Sigmoid colon (tissue), 7 donors: ENCODE measurements around the gene NHERF1. TPM values are rescaled to one million over a fixed set of nuclear protein-coding genes. Genes with fewer than 3 reads are reported as not detected.

Source experiments
- DNase-seq: peaks from one replicate; pipeline ENCODE4 v3.0.0-alpha.2; 2019
- H3K27ac ChIP-seq, 4 donors: fragments of 200-600 bp; sonication (generic); one replicate each; pipeline ENCODE4 v1.5.1; 2016 to 2019; ENCODE audit warnings: mild to moderate bottlenecking in 1 of 4
- H3K27me3 ChIP-seq, 3 donors: fragments of 200-600 bp; sonication (generic); one replicate each; pipeline ENCODE4 v1.5.1; 2019; ENCODE audit warnings: mild to moderate bottlenecking in 1 of 3
- H3K36me3 ChIP-seq, 4 donors: fragments of 200-600 bp; sonication (generic); one replicate each; pipeline ENCODE4 v1.5.1; 2016 to 2019
- H3K4me1 ChIP-seq, 4 donors: fragments of 200-600 bp; sonication (generic); one replicate each; pipeline ENCODE4 v1.5.1; 2017 to 2019
- H3K4me3 ChIP-seq, 4 donors: fragments of 200-600 bp; sonication (generic); one replicate each; pipeline ENCODE4 v1.5.1; 2017 to 2019; ENCODE audit warnings: mild to moderate bottlenecking in 2 of 4, moderate library complexity in 1 of 4
- H3K9me3 ChIP-seq, 4 donors: fragments of 200-600 bp in 3 of 4; sonication (generic) in 3 of 4; one replicate each; pipeline versions ENCODE4 v1.5.1 to v1.6.1; 2013 to 2019
- CTCF ChIP-seq, 4 experiments: fragments of 450-650 bp in 3 of 4; fragments of 200-600 bp in 1 of 4; IDR thresholded peaks; one replicate each; pipeline ENCODE4 v1.5.1; 2016 to 2019; ENCODE audit warnings: antibody characterized with exemption in 4 of 4, mild to moderate bottlenecking in 3 of 4, moderate library complexity in 2 of 4
- EP300 ChIP-seq, 4 donors: sonication (generic); formaldehyde crosslinking; IDR thresholded peaks; one replicate each; pipeline ENCODE4 v1.6.1; 2017; ENCODE audit warnings: antibody characterized with exemption in 4 of 4
- POLR2A ChIP-seq, 2 donors: fragments of 450-650 bp; IDR thresholded peaks; one replicate each; pipeline ENCODE4 v1.6.1; 2016; ENCODE audit warnings: antibody characterized with exemption in 2 of 2, mild to moderate bottlenecking in 2 of 2, moderate library complexity in 2 of 2
- POLR2AphosphoS5 ChIP-seq, 4 donors: sonication (generic); formaldehyde crosslinking; IDR thresholded peaks; one replicate each; pipeline ENCODE4 v1.6.1; 2017; ENCODE audit warnings: antibody characterized with exemption in 4 of 4
- WGBS, 2 donors: extraction: QIAGEN DNeasy Blood & Tissue Kit; methylation state at CpG; one replicate each; pipeline ENCODE4 v1.1.7; 2013; 5-methylcytosine and 5-hydroxymethylcytosine counted together
- intact Hi-C: fragments of 100-400 bp; cut with DNase I; formaldehyde crosslinking; loops from one replicate; pipeline ENCODE4 v1.15.1; 2023
- polyA plus RNA-seq, 3 donors: library from polyadenylated mRNA; stranded (reverse); fragments of 200-250 nt; gene quantifications; one replicate each; pipeline ENCODE4 v1.2.3, GENCODE V29; 2013
- total RNA-seq, 4 donors: library from RNA; depleted of rRNA; stranded (reverse); fragments of >200 nt; gene quantifications; one replicate each; pipeline ENCODE4 v1.1.0, GENCODE V29; 2016
- donor health status: healthy with polysubstance abuse.
- donor health status: Bipolar disorder and iron deficiency.
- donor health status: healthy.

NHERF1 gene
- total and polyA plus RNA-seq, 7 donors: 6.6 to 420 (median 12.5) TPM

DNA sequence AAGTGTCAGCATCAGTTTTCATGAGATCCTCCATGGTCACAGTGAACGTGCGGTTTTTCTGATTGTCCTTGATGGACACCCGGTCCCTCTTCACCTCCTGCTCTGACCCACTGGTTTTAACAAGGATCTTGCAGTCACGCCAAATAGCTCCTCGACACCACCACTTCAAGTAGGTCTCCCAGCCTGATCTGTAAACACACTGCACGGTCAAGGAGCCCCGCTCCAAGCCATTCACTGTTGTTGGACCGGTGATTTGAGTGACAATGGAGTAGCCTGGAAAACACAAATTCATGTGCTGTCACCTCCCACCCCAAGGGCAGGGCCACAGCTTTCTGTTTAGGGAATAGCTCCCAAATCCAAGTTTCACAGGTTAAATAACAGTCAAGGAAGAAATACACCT, 43.9 kb upstream of the NHERF1 start:
- Histone ChIP-seq H3K4me1 (no peaks in the 10 kb centered on the region), H3K27ac (no peak overlapping the region), H3K9me3 (no peaks in the 10 kb centered on the region), H3K36me3 (no peaks in the 10 kb centered on the region), H3K4me3 (no peak overlapping the region), H3K27me3 (no peaks in the 10 kb centered on the region)
- 88% methylated on average over 8 of the region's 8 CpGs for WGBS, 2 donors
- TF ChIP-seq EP300 (IDR thresholded peaks at IDR 0.05) (no peak), CTCF (IDR thresholded peaks at IDR 0.05) (no peak), POLR2A (IDR thresholded peaks at IDR 0.05) (no peak), POLR2AphosphoS5 (IDR thresholded peaks at IDR 0.05) (no peak)
- DNase-seq: no peak
- intact Hi-C loops: no loop called here

DNA sequence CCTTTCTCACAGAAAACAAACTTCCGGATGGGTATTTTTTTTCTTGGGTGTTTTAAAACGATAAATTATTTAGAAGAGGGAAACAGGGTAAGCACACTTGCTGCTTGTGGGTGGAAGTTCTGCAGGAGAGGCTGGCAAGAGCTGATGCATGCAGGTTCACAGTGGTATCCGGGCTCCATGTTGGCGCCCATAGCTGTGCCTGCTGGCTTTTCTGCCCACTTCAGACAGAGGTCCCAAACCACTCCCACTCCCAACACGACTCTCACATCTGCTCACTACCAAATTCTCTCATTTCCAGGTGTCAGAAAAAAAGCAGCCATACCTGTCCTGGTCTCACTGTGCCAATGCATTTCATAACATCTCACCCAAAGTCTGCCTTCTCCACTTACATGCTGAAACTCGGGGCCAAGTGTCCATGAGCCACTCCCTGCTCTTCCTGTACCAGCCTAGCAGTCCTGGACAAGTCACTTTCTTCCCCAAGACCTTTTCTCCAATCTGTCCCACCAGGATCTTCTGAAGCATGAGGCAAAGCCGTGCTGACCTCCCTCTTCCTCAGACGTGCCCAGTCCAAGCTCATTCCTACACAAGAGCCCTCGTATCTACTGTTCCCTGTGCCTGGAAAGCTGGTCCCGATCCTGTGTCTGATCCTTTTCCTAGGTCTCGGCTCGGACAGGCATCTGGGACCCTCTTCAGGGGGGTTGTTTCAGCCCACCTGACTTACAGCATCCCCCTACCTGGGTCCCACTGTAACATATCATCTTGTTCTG, 37.2 kb upstream of the NHERF1 start:
- Histone ChIP-seq H3K9me3 (no peaks in the 10 kb centered on the region), H3K4me1 (no peaks in the 10 kb centered on the region), H3K4me3 (no peak overlapping the region), H3K27me3 (peaks cover 0 to 9% (median 8%) of the 10 kb centered on the region in 3 donors), H3K36me3 (no peaks in the 10 kb centered on the region), H3K27ac (no peak overlapping the region)
- intact Hi-C loops: no loop called here
- no peak for DNase-seq
- TF ChIP-seq CTCF (IDR thresholded peaks at IDR 0.05) (no peak), EP300 (IDR thresholded peaks at IDR 0.05) (no peak)
- 57 to 60% methylated on average over 12 of the region's 12 CpGs for WGBS, 2 donors

DNA sequence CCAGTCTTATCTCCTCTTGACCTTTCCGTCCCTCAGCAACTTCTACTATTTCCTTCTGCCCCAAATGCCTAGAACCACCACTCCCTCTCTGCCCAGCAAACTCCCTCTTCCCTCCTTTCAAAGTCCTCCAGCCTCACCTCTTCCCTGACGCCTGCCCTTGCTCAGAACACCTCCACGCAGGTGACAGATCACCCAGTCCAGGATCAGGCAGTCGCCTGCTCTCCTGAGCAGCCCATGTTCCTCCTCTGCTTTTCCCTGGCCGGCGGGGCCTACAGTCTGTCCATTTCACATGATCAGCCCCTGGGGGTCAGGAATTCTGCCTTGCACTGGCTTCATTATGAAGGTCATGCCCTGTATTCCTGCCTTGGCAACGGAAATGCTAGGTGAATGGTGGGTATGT, 36.1 kb upstream of the NHERF1 start:
- H3K9me3 ChIP-seq: no peaks in the 10 kb centered on the region
- DNase-seq: no peak
- H3K4me3 ChIP-seq: peak overlapping the region in 1 of 4 donors; percentile 4
- intact Hi-C loops: no loop called here
- no peak overlapping the region for H3K27ac ChIP-seq
- no peak for TF ChIP-seq CTCF (IDR thresholded peaks at IDR 0.05)
- no peak for TF ChIP-seq POLR2A (IDR thresholded peaks at IDR 0.05)
- no peak for TF ChIP-seq POLR2AphosphoS5 (IDR thresholded peaks at IDR 0.05)
- TF ChIP-seq EP300 (IDR thresholded peaks at IDR 0.05): no peak
- WGBS, 2 donors: 67 to 74% methylated on average over 7 of the region's 7 CpGs
- H3K4me1 ChIP-seq: no peaks in the 10 kb centered on the region
- H3K27me3 ChIP-seq: peaks cover 0 to 9% (median 8%) of the 10 kb centered on the region in 3 donors
- H3K36me3 ChIP-seq: no peaks in the 10 kb centered on the region

DNA sequence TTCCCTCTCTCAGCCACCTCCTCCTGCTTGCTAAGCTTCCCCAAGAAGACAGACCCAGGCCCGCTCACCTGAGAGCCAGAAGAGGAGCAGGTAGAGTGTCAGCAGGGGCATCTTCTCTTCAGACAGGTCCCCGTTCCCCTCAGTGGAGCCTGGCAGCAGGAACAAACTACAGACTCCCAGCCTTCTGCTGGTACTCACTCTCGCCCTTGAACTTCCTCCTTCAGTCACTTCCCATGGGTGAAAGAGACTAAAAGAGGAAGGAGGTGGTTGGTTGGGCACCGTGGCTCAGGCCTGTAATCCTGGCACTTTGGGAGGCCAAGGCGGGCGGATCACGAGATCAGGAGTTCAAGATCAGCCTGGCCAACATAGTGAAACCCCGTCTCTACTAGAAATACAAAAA, 35.7 kb upstream of the NHERF1 start, which contains the start of gene CD300LF:
CD300LF (minus strand) TSS at position 168 of the 400 bp plus-strand sequence; CDS start at position 111, 57 bp downstream.
- intact Hi-C loops: no loop called here
- 46 to 74% methylated on average over 8 of the region's 8 CpGs for WGBS, 2 donors
- no peak for TF ChIP-seq POLR2AphosphoS5 (IDR thresholded peaks at IDR 0.05)
- no peak for TF ChIP-seq POLR2A (IDR thresholded peaks at IDR 0.05)
- no peak for TF ChIP-seq CTCF (IDR thresholded peaks at IDR 0.05)
- TF ChIP-seq EP300 (IDR thresholded peaks at IDR 0.05): no peak
- Histone ChIP-seq H3K36me3 (no peaks in the 10 kb centered on the region), H3K4me3 (peak within 1 kb of the TSS in 1 of 4 donors; percentile 4), H3K4me1 (no peaks in the 10 kb centered on the region), H3K9me3 (no peaks in the 10 kb centered on the region), H3K27ac (no peak within 1 kb of the TSS), H3K27me3 (peaks cover 0 to 9% (median 8%) of the 10 kb centered on the region in 3 donors)
- no peak for DNase-seq
